HepG2 (cell line): Measurements from ENCODE around the gene CHST6. TPM values are rescaled to one million over a fixed set of nuclear protein-coding genes. Genes with fewer than 3 reads are reported as not detected.

Source experiments
- ATAC-seq: fragments of 200-7000 bp; cut with Tn5 transposase; 3 replicates; pipeline ENCODE4 v1.9.1; 2020; ENCODE audit warnings: mild to moderate bottlenecking, moderate library complexity
- BruUV-seq: library from RNA; stranded (reverse); fragments of 400-500 nt; replicated peaks from 2 replicates; lab custom pipeline; 2021; lab: Mats Ljungman, UMichigan
- CTCF ChIA-PET: fragments of 300-600 bp; formaldehyde crosslinking; extraction: SDS; loops from one replicate; lab custom pipeline; 2021; ENCODE audit warnings: low total read pairs, inconsistent platforms, low intra/inter-chr PET ratio; lab: Yijun Ruan, JAX
- POLR2A ChIA-PET: fragments of 350-600 bp; sonication (Branson Sonifier 250); formaldehyde crosslinking; loops from one replicate; lab custom pipeline; 2020; ENCODE audit warnings: antibody characterized with exemption, inconsistent platforms; lab: Yijun Ruan, JAX
- DNase-seq: peaks from one replicate; pipeline ENCODE4 v3.0.0-alpha.2; 2015; ENCODE audit warnings: low spot score
- FAIRE-seq: peaks from 3 replicates; lab custom pipeline; 2011; peaks lifted over from hg19 to GRCh38; lab: Jason Lieb, UNC
- H2AFZ ChIP-seq: one replicate; pipeline ENCODE4 v1.6.1; 2011; ENCODE audit warnings: low read length, inconsistent platforms
- H3K27ac ChIP-seq: fragments of 300-600 bp; 3 replicates; pipeline ENCODE4 v1.8.0; 2011; ENCODE audit warnings: mixed run types, mild to moderate bottlenecking, mixed read lengths, low read length, inconsistent platforms; ENCODE audit not compliant: insufficient read depth; ENCODE audit errors: extremely low read length
- H3K27me3 ChIP-seq, 2 experiments: fragments of 200-600 bp in 1 of 2; 2 replicates in 1 of 2; 3 replicates in 1 of 2; pipeline versions ENCODE4 v1.6.0 to v1.8.0; 2011; ENCODE audit warnings: low read length in 2 of 2, mild to moderate bottlenecking in 2 of 2, moderate library complexity in 2 of 2, inconsistent platforms in 1 of 2; ENCODE audit not compliant: insufficient read depth in 2 of 2, control insufficient read depth in 1 of 2
- H3K36me3 ChIP-seq, 2 experiments: fragments of 200-600 bp in 1 of 2; replicated peaks in 1 of 2; 2 replicates in 1 of 2; 3 replicates in 1 of 2; pipeline versions ENCODE4 v1.5.1 to v1.8.0; 2011; ENCODE audit warnings: low read length in 2 of 2, inconsistent platforms in 1 of 2; ENCODE audit not compliant: insufficient read depth in 2 of 2, control insufficient read depth in 1 of 2
- H3K4me1 ChIP-seq: 2 replicates; pipeline ENCODE4 v1.5.1; 2012; ENCODE audit warnings: low read length, inconsistent platforms; ENCODE audit not compliant: insufficient read depth
- H3K4me2 ChIP-seq: 2 replicates; pipeline ENCODE4 v1.6.0; 2011; ENCODE audit warnings: low read depth, low read length, inconsistent platforms
- H3K4me3 ChIP-seq, 3 experiments: fragments of 200-600 bp in 1 of 3; sonication (generic), shearing (Covaris generic) in 1 of 3; replicated peaks in 1 of 3; 2 replicates each; pipeline ENCODE4 v1.5.1; 2011 to 2016; ENCODE audit warnings: low read length in 3 of 3, inconsistent platforms in 2 of 3, low read depth in 2 of 3, mild to moderate bottlenecking in 2 of 3, control low read depth in 1 of 3, mixed read lengths in 1 of 3; ENCODE audit not compliant: insufficient read depth in 1 of 3
- H3K79me2 ChIP-seq: one replicate; pipeline ENCODE4 v1.6.1; 2011; ENCODE audit warnings: low read length, inconsistent platforms; ENCODE audit not compliant: insufficient read depth
- H3K9ac ChIP-seq: 2 replicates; pipeline ENCODE4 v1.6.0; 2011; ENCODE audit warnings: mild to moderate bottlenecking, low read depth, low read length, inconsistent platforms; ENCODE audit not compliant: insufficient read depth
- H3K9me3 ChIP-seq: 2 replicates; pipeline ENCODE4 v1.5.1; 2012; ENCODE audit warnings: mild to moderate bottlenecking, low read length
- H4K20me1 ChIP-seq: 2 replicates; pipeline ENCODE4 v1.6.0; 2011; ENCODE audit warnings: inconsistent platforms, mild to moderate bottlenecking, low read length, moderate library complexity; ENCODE audit not compliant: insufficient read depth
- AGO2 ChIP-seq: fragments of 200-400 bp; formaldehyde crosslinking; optimal IDR thresholded peaks from 2 replicates; pipeline ENCODE3; 2017; ENCODE audit warnings: mild to moderate bottlenecking, low read depth, low read length, moderate library complexity
- HHEX ChIP-seq: IDR thresholded peaks from 2 replicates; pipeline ENCODE4 v1.6.1; 2016; ENCODE audit warnings: control low read depth
- MAFK ChIP-seq, 2 experiments: IDR thresholded peaks in 1 of 2; conservative IDR thresholded peaks in 1 of 2; 2 replicates each; pipeline ENCODE4 v1.6.1; 2011; ENCODE audit warnings: improper control_type of control experiment in 2 of 2, low read length in 2 of 2
- MTA3 ChIP-seq: sonication (generic); formaldehyde crosslinking; IDR thresholded peaks from 2 replicates; pipeline ENCODE4 v1.4.0; 2020; ENCODE audit warnings: missing genetic modification reagents
- RFX1 ChIP-seq: fragments of 450-650 bp; IDR thresholded peaks from 2 replicates; pipeline ENCODE4 v1.6.1; 2017
- SP1 ChIP-seq, 2 experiments: fragments of 450-650 bp in 1 of 2; sonication (generic) in 1 of 2; formaldehyde crosslinking in 1 of 2; IDR thresholded peaks; 2 replicates each; pipeline versions ENCODE4 v1.4.0 to v1.6.1; 2016 to 2020; ENCODE audit warnings: missing genetic modification reagents in 1 of 2
- XBP1 ChIP-seq: sonication (generic); formaldehyde crosslinking; IDR thresholded peaks from 2 replicates; pipeline ENCODE4 v1.5.0; 2020; ENCODE audit warnings: missing genetic modification reagents
- ZC3H13 ChIP-seq: sonication (generic); formaldehyde crosslinking; IDR thresholded peaks from 2 replicates; pipeline ENCODE4 v1.8.1; 2023; ENCODE audit warnings: mild to moderate bottlenecking, missing genetic modification reagents, moderate library complexity
- ZNF20 ChIP-seq: sonication (generic); formaldehyde crosslinking; IDR thresholded peaks from 2 replicates; pipeline ENCODE4 v1.4.0; 2020; ENCODE audit warnings: mild to moderate bottlenecking, moderate library complexity, missing genetic modification reagents
- ZNF256 ChIP-seq: sonication (generic); formaldehyde crosslinking; conservative IDR thresholded peaks from 2 replicates; pipeline ENCODE4 v1.4.0; 2020; ENCODE audit warnings: missing genetic modification reagents
- ZNF782 ChIP-seq: sonication (generic); formaldehyde crosslinking; IDR thresholded peaks from 2 replicates; pipeline ENCODE4 v1.4.0; 2020; ENCODE audit warnings: missing genetic modification reagents, mild to moderate bottlenecking, borderline replicate concordance
- ZNF841 ChIP-seq: sonication (generic); formaldehyde crosslinking; IDR thresholded peaks from 2 replicates; pipeline ENCODE4 v1.8.1; 2023; ENCODE audit warnings: missing genetic modification reagents, borderline replicate concordance
- WGBS: methylation state at CpG from one replicate; pipeline ENCODE4 v1.1.6; 2017; ENCODE audit warnings: low lambda C conversion rate; 5-methylcytosine and 5-hydroxymethylcytosine counted together
- in situ Hi-C: cut with HindIII; loops from 2 replicates; pipeline ENCODE4 v1.10.0; 2017; ENCODE audit warnings: low pct_unique_long_range_greater_than_20kb; ENCODE audit not compliant: extremely low pct_ligation_motif_present
- intact Hi-C: fragments of 100-400 bp; cut with micrococcal nuclease; formaldehyde crosslinking; loops from one replicate; pipeline ENCODE4 v1.10.0; 2022; ENCODE audit not compliant: unreplicated experiment
- polyA plus RNA-seq, 8 experiments: library from polyadenylated mRNA; depleted of rRNA in 3 of 8; stranded (reverse) in 7 of 8; unstranded in 1 of 8; fragments of >200 nt; fragmentation: Illumina TruSeq in 4 of 8; extraction: Trizol in 4 of 8; gene quantifications; 2 replicates each; pipeline versions ENCODE4 v1.2.1 to v1.2.3, GENCODE V29; 2011 to 2016; ENCODE audit warnings: low read depth in 4 of 8, missing spikeins in 1 of 8, mixed read lengths in 1 of 8; ENCODE audit not compliant: insufficient read depth in 1 of 8
- total RNA-seq, 5 experiments: library from RNA; depleted of rRNA; stranded (reverse); fragments of >200 nt; fragmentation: Illumina TruSeq; extraction: Trizol; gene quantifications; 2 replicates each; pipeline ENCODE4 v1.2.3, GENCODE V29; 2016; ENCODE audit warnings: low read depth in 1 of 5
- TF ChIP-seq, protein P1 (sequence below): sonication (generic); formaldehyde crosslinking; IDR thresholded peaks from 2 replicates; pipeline ENCODE4 v1.8.1; 2023; ENCODE audit warnings: mild to moderate bottlenecking, missing genetic modification reagents, borderline replicate concordance
- TF ChIP-seq, protein P2 (sequence below): IDR thresholded peaks from 2 replicates; pipeline ENCODE4 v1.6.1; 2012; ENCODE audit warnings: low read depth, low read length, improper control_type of control experiment
- TF ChIP-seq, protein P3 (sequence below): sonication (generic); formaldehyde crosslinking; IDR thresholded peaks from 2 replicates; pipeline ENCODE4 v1.8.0; 2022; ENCODE audit warnings: mild to moderate bottlenecking, missing genetic modification reagents, moderate library complexity

CHST6 gene
- total and polyA plus RNA-seq, 2 of the 13 experiments (the other 11 are each of a cell fraction or from before 2014, with no cell fraction given), result 0.18 to 0.91 TPM

DNA sequence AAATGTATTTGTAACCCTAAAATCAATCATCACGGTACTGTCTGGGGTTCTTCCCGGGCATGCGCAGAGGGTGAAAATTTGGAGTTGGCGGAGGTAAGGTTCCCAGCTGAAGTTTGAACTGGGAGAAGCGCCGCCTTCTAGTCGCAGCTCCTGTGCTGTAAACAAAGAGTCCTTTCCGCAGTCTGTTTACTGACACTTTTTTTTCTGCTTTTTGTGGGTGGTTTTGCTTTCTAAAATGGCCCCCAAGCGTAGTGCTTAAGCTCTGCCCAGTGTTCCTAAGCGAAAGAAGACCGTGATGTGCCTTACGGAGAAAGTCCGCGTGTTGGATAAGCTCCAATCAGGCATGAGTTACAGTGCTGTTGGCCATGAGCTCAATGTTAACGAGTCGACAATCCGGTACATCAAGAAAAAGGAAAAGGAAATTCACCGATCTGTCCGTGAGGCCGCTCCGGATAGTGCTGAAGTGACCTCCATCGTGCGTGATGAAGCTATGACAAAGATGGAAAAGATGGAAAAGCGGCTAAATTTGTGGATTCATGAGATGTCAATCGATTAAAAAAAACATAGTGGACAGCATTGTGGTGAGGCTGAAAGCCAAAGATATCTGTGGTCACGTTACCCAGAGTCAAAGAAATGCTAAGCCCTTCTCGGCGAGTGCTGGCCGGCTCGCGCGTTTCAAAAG is 61.4 kb downstream of the CHST6 start (continued):
- TF ChIP-seq RFX1 (no peak), MAFK (conservative IDR thresholded peaks at IDR 0.05 in 1 of 2, IDR thresholded peaks at IDR 0.05 in 1 of 2; ENCODE audit: low read length in 2 of 2) (no peak), MTA3 (CRISPR knock-in tag) (no peak), SP1 (IDR thresholded peaks at IDR 0.05) (no peak), SP1 (CRISPR knock-in tag; IDR thresholded peaks at IDR 0.05) (no peak)
- TF ChIP-seq, protein P1, sequence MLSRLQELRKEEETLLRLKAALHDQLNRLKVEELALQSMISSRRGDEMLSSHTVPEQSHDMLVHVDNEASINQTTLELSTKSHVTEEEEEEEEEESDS (CRISPR knock-in tag), result no peak

DNA sequence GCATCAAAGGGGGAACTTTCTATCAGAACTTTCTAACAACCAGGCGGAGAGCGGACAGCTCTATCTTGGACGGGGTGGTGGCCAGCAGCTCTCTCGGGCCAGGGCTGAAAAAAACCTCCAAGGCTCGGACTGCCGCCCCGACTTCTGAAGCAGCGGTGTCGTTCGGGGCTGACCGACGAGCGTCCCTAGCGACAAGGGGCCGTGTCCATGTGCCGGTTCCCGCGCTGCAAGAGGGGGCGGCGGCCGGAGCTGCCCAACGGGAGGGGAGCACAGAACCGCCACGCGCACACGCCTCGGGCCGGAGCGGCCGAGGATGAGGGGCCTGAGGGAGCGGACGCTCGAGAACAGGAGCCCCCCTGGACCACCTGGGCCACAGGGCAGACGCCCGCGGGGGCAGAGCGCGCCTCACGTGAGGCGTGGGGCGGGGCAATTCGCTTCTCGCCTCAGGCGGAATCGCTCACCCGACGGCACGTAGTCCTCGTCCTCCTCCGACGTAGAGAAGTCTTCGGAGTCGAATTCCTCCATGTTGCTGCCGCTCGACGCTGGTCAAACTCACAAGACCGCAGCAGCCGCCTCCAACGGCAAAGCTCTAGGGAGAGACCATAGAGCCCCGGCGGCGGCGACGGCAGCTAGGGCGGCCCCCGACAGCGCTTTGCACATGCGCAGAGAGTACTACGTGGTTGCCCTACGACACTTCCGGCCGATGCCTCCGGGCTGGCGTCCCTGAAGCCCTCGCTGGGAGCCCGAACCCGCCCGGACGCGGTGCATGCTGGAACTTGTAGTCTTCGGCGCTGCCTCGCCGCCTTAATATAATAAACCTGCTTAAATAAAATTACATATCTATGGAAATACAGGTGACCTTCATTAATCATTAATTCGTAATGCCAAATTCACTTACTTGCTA is 62.2 kb downstream of the CHST6 start, which contains the start of gene CFDP1:
TSS of gene CFDP1 (minus strand) at position 676 of the 904 bp plus-strand sequence. CDS start at position 525, 151 bp downstream.
- ChIA-PET POLR2A (interaction anchor here (0.9 to 3.1 kb wide), 21 partner anchors 9 to 448 kb away, joined by 3 to 18 read pairs (median 6); partner anchors contain the start of genes ADAT1, KARS1, TERF2IP and WDR59), CTCF (interaction anchor here (1.4 kb wide), 1 partner anchor 31 kb away, joined by 14 read pairs; the partner anchor contains the start of gene TMEM170A)
- TSS peak; percentile 61 for BruUV-seq
- intact Hi-C loops, result no loop called here
- peak; percentile 23 for FAIRE-seq
- peak within 1 kb of the TSS; percentile 94 for H3K27ac ChIP-seq
- peak; percentile 94 for DNase-seq
- no peaks in the 10 kb centered on the region for H3K9me3 ChIP-seq
- peak within 1 kb of the TSS; percentile 89 for H2AFZ ChIP-seq
- H3K4me1 ChIP-seq, result peaks cover 58% of the 10 kb centered on the region
- WGBS, result 6% methylated on average over 17 of the region's 85 CpGs
- no peaks in the 10 kb centered on the region; a peak in 1 of 5 replicates for H3K27me3 ChIP-seq
- H3K9ac ChIP-seq, result peak within 1 kb of the TSS; percentile 90
- H3K4me3 ChIP-seq, result peak within 1 kb of the TSS; percentile 76 to 95 (median 78)
- H3K79me2 ChIP-seq, result peaks cover 42% of the 10 kb centered on the region
- in situ Hi-C loops, result no loop called here
- H3K36me3 ChIP-seq, result 0 out of 5 replicates have a peak, but pooled peaks cover 0 to 1% of the 10 kb centered on the region in 2 experiments
- 0 out of 2 replicates have a peak, but pooled peaks cover 8% of the 10 kb centered on the region for H4K20me1 ChIP-seq
- peak; percentile 93 for ATAC-seq
- peak within 1 kb of the TSS; percentile 93 for H3K4me2 ChIP-seq
- TF ChIP-seq ZNF782 (CRISPR knock-in tag) (peak; percentile 99), ZNF841 (0 out of 2 replicates have a peak, but pooled peaks have one; percentile 66), XBP1 (no peak), ZNF20 (CRISPR knock-in tag) (peak; percentile 23), ZNF256 (0 out of 2 replicates have a peak, but pooled peaks have one; percentile 56), ZC3H13 (CRISPR knock-in tag) (peak; percentile 95), AGO2 (peak; percentile 94), HHEX (CRISPR knock-in tag) (no peak)
- TF ChIP-seq, protein P2, sequence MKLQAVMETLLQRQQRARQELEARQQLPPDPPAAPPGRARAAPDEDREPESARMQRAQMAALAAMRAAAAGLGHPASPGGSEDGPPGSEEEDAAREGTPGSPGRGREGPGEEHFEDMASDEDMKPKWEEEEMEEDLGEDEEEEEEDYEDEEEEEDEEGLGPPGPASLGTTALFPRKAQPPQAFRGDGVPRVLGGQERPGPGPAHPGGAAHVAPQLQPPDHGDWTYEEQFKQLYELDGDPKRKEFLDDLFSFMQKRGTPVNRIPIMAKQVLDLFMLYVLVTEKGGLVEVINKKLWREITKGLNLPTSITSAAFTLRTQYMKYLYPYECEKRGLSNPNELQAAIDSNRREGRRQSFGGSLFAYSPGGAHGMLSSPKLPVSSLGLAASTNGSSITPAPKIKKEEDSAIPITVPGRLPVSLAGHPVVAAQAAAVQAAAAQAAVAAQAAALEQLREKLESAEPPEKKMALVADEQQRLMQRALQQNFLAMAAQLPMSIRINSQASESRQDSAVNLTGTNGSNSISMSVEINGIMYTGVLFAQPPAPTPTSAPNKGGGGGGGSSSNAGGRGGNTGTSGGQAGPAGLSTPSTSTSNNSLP, result no peak
- TF ChIP-seq, protein P3, sequence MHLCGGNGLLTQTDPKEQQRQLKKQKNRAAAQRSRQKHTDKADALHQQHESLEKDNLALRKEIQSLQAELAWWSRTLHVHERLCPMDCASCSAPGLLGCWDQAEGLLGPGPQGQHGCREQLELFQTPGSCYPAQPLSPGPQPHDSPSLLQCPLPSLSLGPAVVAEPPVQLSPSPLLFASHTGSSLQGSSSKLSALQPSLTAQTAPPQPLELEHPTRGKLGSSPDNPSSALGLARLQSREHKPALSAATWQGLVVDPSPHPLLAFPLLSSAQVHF (CRISPR knock-in tag), result peak; percentile 97
